NB4 (cell line): Measurements from ENCODE around the gene GPANK1.

Experiments used
- DNase-seq: peaks from one replicate; pipeline ENCODE4 v3.0.0; 2010; ENCODE audit warnings: low read depth
- H3K4me3 ChIP-seq: one replicate; pipeline ENCODE4 v1.5.1; 2011; ENCODE audit warnings: mild to moderate bottlenecking, low read depth, low read length, moderate library complexity
- CTCF ChIP-seq: IDR thresholded peaks from one replicate; pipeline ENCODE4 v1.5.1; 2012; ENCODE audit warnings: low read depth, low read length
- MYC ChIP-seq: IDR thresholded peaks from 2 replicates; pipeline ENCODE4 v1.6.1; 2011; ENCODE audit warnings: low read depth, low read length
- POLR2A ChIP-seq: IDR thresholded peaks from 2 replicates; pipeline ENCODE4 v1.6.1; 2011; ENCODE audit warnings: mild to moderate bottlenecking; ENCODE audit not compliant: insufficient read length; ENCODE audit errors: extremely low read depth
- TF ChIP-seq, protein P1 (sequence below): IDR thresholded peaks from 2 replicates; pipeline ENCODE4 v1.6.1; 2011; ENCODE audit warnings: low read depth, low read length

Gene GPANK1

GRCh38 chr6:31690231-31691077, 25.7 kb upstream of the GPANK1 start:
- H3K4me3 ChIP-seq = no peak overlapping the region
- no peak for DNase-seq
- TF ChIP-seq CTCF = no peak
- no peak for TF ChIP-seq MYC
- no peak for TF ChIP-seq POLR2A
- TF ChIP-seq, protein P1, sequence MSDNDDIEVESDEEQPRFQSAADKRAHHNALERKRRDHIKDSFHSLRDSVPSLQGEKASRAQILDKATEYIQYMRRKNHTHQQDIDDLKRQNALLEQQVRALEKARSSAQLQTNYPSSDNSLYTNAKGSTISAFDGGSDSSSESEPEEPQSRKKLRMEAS = no peak

DNA sequence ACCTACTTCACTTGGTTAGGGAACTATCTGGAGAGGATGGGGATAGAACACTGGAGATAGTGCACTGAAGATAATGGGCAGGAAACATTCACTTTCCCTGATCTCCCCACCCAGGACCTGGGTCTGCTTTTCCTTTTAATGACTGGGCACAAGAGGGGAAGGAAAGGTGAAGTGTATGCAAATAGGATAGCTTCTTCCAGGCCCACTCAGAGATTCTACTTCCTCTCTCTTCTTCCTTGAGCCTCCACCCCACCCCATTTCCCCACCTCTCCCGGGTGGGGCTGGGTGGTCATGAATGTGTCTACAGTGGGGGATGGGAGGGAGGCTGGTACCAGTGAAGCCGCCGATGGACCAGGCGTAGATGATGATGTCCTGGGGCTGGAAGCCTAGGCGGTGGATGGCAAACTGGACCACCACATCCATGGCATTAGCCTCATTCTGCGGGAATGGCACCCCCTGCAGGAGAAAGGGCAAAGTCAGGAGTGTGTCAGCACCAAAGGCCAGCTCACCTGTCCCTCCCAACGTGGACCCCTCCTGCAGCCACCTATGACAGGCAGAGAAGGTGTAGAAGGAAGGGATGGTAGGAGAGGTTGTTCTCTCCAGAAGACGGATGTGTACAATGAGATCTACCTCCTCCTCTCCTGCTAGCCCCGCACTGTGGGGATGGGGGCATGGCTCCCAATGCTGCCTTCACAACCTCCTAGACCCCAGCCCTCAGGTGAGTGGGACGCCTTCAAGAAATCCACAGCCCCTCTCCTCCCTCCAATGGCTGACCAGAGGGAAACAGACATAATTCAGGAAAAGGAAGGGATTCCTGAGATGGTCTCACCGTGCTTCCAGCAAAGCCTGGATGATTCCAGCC, 24.7 kb upstream of the GPANK1 start:
- TF ChIP-seq POLR2A (no peak), CTCF (peak; percentile 60), MYC (no peak)
- TF ChIP-seq, protein P1 = no peak
- DNase-seq = no peak
- no peak overlapping the region for H3K4me3 ChIP-seq

DNA sequence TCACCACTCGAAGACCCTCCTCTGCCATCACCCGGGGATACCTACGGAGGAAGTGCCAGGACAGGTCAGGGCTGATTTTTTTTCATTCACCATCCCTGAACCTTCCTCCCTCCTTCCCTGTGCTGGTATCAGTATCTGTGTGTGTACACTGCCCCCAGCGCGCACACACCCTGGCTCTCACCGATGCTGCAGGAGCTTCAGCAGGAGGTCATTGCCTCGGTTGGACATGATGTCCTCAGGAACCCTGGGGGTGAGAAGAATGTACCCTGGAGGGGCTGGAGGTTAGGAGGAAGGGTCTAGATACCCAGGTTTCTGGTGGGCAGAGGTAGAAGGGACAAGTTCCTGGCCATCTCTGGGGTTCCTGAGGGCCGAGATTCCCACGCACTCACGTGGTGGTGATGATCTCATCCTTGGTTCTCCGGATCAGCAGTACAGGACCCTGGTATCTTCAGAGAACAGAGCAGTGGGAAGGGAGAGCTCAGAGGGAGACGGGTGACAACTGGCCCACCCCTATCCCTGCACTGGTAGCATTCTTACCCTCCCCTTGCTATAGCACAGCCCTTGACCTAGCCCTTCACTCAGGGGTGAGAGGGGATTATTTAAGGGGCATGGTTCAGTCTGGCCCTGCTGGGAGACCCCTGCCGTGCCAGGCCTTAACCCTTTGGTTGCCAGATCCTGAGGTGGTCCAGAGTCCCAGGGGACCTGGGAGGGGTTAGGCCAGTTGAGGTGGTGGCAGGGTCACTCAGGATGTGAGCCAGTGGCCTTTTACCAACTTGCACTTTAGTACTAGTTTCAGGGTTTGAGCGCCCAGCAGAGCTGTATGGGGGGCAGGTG, 23.3 kb upstream of the GPANK1 start:
- no peak for DNase-seq
- no peak overlapping the region for H3K4me3 ChIP-seq
- TF ChIP-seq MYC (no peak), CTCF (no peak), POLR2A (no peak)
- TF ChIP-seq, protein P1 = no peak

- no peak overlapping the region for H3K4me3 ChIP-seq
- DNase-seq = no peak
- TF ChIP-seq CTCF = no peak
- TF ChIP-seq, protein P1 = no peak
- TF ChIP-seq POLR2A = no peak
- TF ChIP-seq MYC = no peak
These were observed 22.5 kb upstream of the GPANK1 start for GRCh38 chr6:31687321-31687720.

DNA sequence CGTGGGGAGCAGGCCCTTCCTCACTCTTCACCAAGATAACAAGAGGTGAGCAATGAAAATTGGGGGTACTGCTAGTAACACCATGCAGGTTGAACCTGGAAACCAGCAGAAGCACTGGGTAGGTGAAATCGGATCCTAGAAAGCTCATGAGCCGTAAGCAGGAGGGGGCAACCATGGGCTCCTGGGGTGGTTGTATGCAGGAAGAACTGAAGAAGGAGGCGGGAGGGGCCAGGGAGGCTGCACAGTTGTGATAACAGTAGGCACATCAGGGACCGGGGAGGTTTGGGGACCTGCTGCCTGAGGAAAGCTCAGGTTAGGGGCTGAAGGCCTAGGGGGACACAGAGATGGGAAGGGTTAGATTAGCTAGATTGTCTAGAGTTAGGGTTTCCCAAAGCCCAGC, 21.7 kb upstream of the GPANK1 start:
- DNase-seq = no peak
- no peak overlapping the region for H3K4me3 ChIP-seq
- TF ChIP-seq MYC (no peak), CTCF (no peak), POLR2A (no peak)
- TF ChIP-seq, protein P1 = no peak
